Mesenchymal stem cell (in vitro differentiated cells and primary cell): ENCODE measurements around the gene SP6. TPM values are rescaled to one million over a fixed set of nuclear protein-coding genes. Genes with fewer than 3 reads are reported as not detected.
A peak's percentile ranks its signal among the peaks of the same experiment; 100 is the strongest.

ENCODE experiments used
- DNase-seq: peaks from one replicate; pipeline ENCODE4 v3.0.0-alpha.2; 2013
- H2AFZ ChIP-seq: one replicate; pipeline ENCODE4 v1.6.1; 2013; ENCODE audit warnings: low read depth, mild to moderate bottlenecking, control low read depth, inconsistent platforms, low read length, moderate library complexity
- H2AK5ac ChIP-seq: 2 replicates; pipeline ENCODE4 v1.6.1; 2013; ENCODE audit warnings: low read length, moderate library complexity, mild to moderate bottlenecking, inconsistent platforms; ENCODE audit not compliant: severe bottlenecking
- H2BK120ac ChIP-seq: one replicate; pipeline ENCODE4 v1.6.1; 2013; ENCODE audit warnings: low read depth, mild to moderate bottlenecking, inconsistent platforms, low read length, moderate library complexity
- H2BK12ac ChIP-seq, 2 experiments: one replicate each; pipeline ENCODE4 v1.6.1; 2013; ENCODE audit warnings: inconsistent platforms in 2 of 2, low read length in 2 of 2, mild to moderate bottlenecking in 2 of 2, moderate library complexity in 2 of 2, control low read depth in 1 of 2
- H2BK15ac ChIP-seq: one replicate; pipeline ENCODE4 v1.6.1; 2013; ENCODE audit warnings: mild to moderate bottlenecking, low read depth, inconsistent platforms; ENCODE audit not compliant: poor library complexity, severe bottlenecking
- H2BK5ac ChIP-seq: 2 replicates; pipeline ENCODE4 v1.6.1; 2013; ENCODE audit warnings: low read depth, mild to moderate bottlenecking, low read length, control low read depth, inconsistent platforms; ENCODE audit not compliant: poor library complexity, severe bottlenecking
- H3K14ac ChIP-seq, 2 experiments: one replicate each; pipeline ENCODE4 v1.6.1; 2013; ENCODE audit warnings: inconsistent platforms in 2 of 2, low read length in 2 of 2, control low read depth in 1 of 2, mild to moderate bottlenecking in 1 of 2, moderate library complexity in 1 of 2
- H3K18ac ChIP-seq, 2 experiments: one replicate each; pipeline ENCODE4 v1.6.1; 2013; ENCODE audit warnings: inconsistent platforms in 2 of 2, low read length in 2 of 2, control low read depth in 1 of 2, low read depth in 1 of 2, mild to moderate bottlenecking in 1 of 2
- H3K23ac ChIP-seq, 2 experiments: one replicate each; pipeline ENCODE4 v1.6.1; 2013; ENCODE audit warnings: inconsistent platforms in 2 of 2, low read length in 2 of 2, mild to moderate bottlenecking in 2 of 2, moderate library complexity in 2 of 2, control low read depth in 1 of 2
- H3K27ac ChIP-seq: 2 replicates; pipeline ENCODE4 v1.5.1; 2013; ENCODE audit warnings: mild to moderate bottlenecking, moderate library complexity, low read length, control low read depth, inconsistent platforms; ENCODE audit not compliant: poor library complexity, severe bottlenecking
- H3K27me3 ChIP-seq, 2 experiments: 2 replicates each; pipeline versions ENCODE4 v1.6.1 to v1.7.0; 2013; ENCODE audit warnings: low read length in 2 of 2, mild to moderate bottlenecking in 2 of 2, moderate library complexity in 2 of 2, control low read depth in 1 of 2, inconsistent platforms in 1 of 2; ENCODE audit not compliant: control insufficient read depth in 1 of 2, insufficient read depth in 1 of 2
- H3K36me3 ChIP-seq, 2 experiments: 2 replicates each; pipeline versions ENCODE4 v1.6.1 to v1.7.0; 2013; ENCODE audit warnings: low read length in 2 of 2, control low read depth in 1 of 2, inconsistent platforms in 1 of 2, low read depth in 1 of 2, mild to moderate bottlenecking in 1 of 2; ENCODE audit not compliant: insufficient read depth in 2 of 2, control insufficient read depth in 1 of 2
- H3K4ac ChIP-seq, 2 experiments: one replicate each; pipeline ENCODE4 v1.6.1; 2013; ENCODE audit warnings: inconsistent platforms in 2 of 2, low read length in 2 of 2, mild to moderate bottlenecking in 2 of 2, moderate library complexity in 2 of 2, control low read depth in 1 of 2, low read depth in 1 of 2
- H3K4me1 ChIP-seq: 2 replicates; pipeline ENCODE4 v1.6.1; 2013; ENCODE audit warnings: low read depth, low read length, control low read depth; ENCODE audit not compliant: control insufficient read depth, insufficient read depth
- H3K4me2 ChIP-seq: 2 replicates; pipeline ENCODE4 v1.6.1; 2013; ENCODE audit warnings: low read length, mild to moderate bottlenecking, inconsistent platforms; ENCODE audit not compliant: poor library complexity, severe bottlenecking
- H3K4me3 ChIP-seq, 2 experiments: 2 replicates each; pipeline versions ENCODE4 v1.5.1 to v1.7.0; 2013; ENCODE audit warnings: low read length in 2 of 2, mild to moderate bottlenecking in 2 of 2, control low read depth in 1 of 2, low read depth in 1 of 2; ENCODE audit not compliant: insufficient read depth in 1 of 2
- H3K79me1 ChIP-seq: replicated peaks from 2 replicates; pipeline ENCODE4 v1.6.1; 2013; ENCODE audit warnings: mild to moderate bottlenecking, control low read depth, low read length, inconsistent platforms; ENCODE audit not compliant: poor library complexity, severe bottlenecking
- H3K9ac ChIP-seq: 2 replicates; pipeline ENCODE4 v1.7.0; 2013; ENCODE audit warnings: mild to moderate bottlenecking, low read length, moderate library complexity
- H3K9me3 ChIP-seq: 2 replicates; pipeline ENCODE4 v1.7.0; 2013; ENCODE audit warnings: mild to moderate bottlenecking, low read length; ENCODE audit not compliant: control insufficient read depth
- H4K8ac ChIP-seq: one replicate; pipeline ENCODE4 v1.6.1; 2013; ENCODE audit warnings: inconsistent platforms, mild to moderate bottlenecking, low read length, moderate library complexity
- H4K91ac ChIP-seq: one replicate; pipeline ENCODE4 v1.6.1; 2013; ENCODE audit warnings: mild to moderate bottlenecking, low read length, inconsistent platforms
- whole genome bisulfite sequencing: methylation state at CpG from one replicate; pipeline ENCODE4 v1.1.7; 2013; ENCODE audit warnings: mixed read lengths; 5-methylcytosine and 5-hydroxymethylcytosine counted together
- polyA plus RNA-seq, 2 experiments: library from polyadenylated mRNA; stranded (reverse); fragments of 200-250 nt; gene quantifications; one replicate each; pipeline ENCODE4 v1.2.3, GENCODE V29; 2013

SP6 gene
- 0.01 TPM for polyA plus RNA-seq (2013, experiment 1 of 2)
- polyA plus RNA-seq (2013, experiment 2 of 2) = 0.03 TPM

DNA sequence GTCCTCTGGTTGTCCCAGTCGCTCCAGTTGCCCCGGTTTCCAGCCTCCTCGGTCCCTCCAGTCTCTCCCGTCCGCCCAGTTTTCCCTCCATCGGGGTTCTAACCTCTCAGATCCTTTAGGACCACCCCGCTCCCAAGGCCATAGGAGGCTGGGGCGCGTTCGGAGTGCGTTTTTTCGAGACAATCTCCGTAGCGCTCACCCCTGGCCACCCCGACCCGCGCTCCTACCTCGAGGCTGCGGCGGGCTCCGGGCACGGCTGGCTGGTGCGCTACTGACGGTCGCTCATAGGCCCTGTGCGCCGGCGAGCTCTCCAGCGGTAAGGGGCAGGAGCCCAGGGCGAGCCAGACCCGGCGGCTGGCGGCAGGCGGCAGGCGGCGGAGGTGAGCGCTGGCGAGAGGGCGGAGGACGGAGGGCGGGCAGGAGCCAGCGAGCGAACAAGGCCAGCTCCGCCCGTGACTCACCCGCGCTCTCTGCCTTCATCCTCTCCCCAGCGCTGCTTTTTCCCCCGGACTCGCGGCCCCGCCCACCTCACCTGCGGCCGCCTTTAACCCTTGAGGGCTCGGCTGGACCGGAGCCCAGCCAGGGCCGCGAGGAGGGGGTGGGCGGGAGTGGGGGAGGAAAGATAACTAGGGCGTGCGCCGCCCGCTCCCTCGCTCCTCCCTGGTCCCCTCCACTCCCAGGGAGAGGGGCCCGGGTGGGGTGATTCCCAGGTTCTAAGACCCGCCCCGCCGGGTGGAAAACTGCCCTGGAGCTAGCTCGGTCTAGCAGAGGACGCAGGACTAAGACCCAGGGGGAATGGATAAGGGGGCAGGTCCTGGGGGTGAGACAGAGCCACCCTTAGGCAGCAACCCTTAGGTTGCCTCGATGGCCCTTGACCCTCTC lies at the start of gene SP6:
Gene SP6, minus strand, starts transcription at position 472 of the 882 bp plus-strand sequence. CDS start 2,734 bp downstream, outside the sequence.
- Histone ChIP-seq H3K27ac (no peak within 1 kb of the TSS), H3K4me1 (peaks cover 12% of the 10 kb centered on the region), H2AFZ (peak within 1 kb of the TSS; percentile 20), H3K4me2 (peak within 1 kb of the TSS; percentile 78), H3K4me3 (peak within 1 kb of the TSS; percentile 39 to 61), H3K9ac (peak within 1 kb of the TSS; percentile 32), H2AK5ac (no peak within 1 kb of the TSS), H4K8ac (no peak within 1 kb of the TSS), H2BK12ac (peak within 1 kb of the TSS in 1 of 2 experiments; percentile 76), H2BK5ac (no peak within 1 kb of the TSS), H3K23ac (no peak within 1 kb of the TSS), H2BK15ac (no peak within 1 kb of the TSS), H3K9me3 (no peaks in the 10 kb centered on the region), H3K79me1 (no peaks in the 10 kb centered on the region), H2BK120ac (peak within 1 kb of the TSS; percentile 55), H3K18ac (no peak within 1 kb of the TSS), H3K36me3 (no peaks in the 10 kb centered on the region), H3K4ac (no peak within 1 kb of the TSS), H3K14ac (no peak within 1 kb of the TSS), H3K27me3 (peaks cover 93 to 95% of the 10 kb centered on the region in 2 experiments), H4K91ac (no peak within 1 kb of the TSS)
- 2% methylated on average over 44 of the region's 71 CpGs for WGBS
- peak; percentile 60 for DNase-seq

DNA sequence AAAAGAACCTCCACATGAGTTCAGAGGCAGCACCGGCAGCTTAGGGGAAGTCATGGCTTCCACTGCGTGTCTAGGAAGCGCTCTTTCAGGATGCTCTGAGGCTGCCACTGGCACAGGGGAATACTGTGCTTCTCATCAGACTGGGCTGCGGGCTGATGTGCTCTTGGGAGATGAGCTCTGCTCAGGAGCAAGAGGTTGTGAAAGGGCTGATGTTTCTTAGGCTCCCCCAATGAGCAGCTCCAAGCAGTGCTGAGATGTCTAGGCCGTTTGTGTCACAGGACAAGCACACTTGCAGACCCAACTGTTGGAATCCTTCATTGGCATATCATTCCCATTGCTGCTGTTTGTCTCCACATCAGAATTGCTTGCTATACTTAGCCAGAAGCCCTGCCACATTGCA lies 48.7 kb upstream of the SP6 start:
- H3K36me3 ChIP-seq = peaks cover 4 to 12% of the 10 kb centered on the region in 2 experiments
- H3K4me2 ChIP-seq = no peak overlapping the region
- H3K27ac ChIP-seq = no peak overlapping the region
- H3K9me3 ChIP-seq = no peaks in the 10 kb centered on the region
- H2BK5ac ChIP-seq = no peak overlapping the region
- H2BK15ac ChIP-seq = no peak overlapping the region
- no peak overlapping the region for H3K23ac ChIP-seq
- no peak for DNase-seq
- H4K8ac ChIP-seq = no peak overlapping the region
- H3K18ac ChIP-seq = no peak overlapping the region
- peak overlapping the region; percentile 5 for H3K9ac ChIP-seq
- H3K4me1 ChIP-seq = peaks cover 8% of the 10 kb centered on the region
- H2AFZ ChIP-seq = no peak overlapping the region
- H3K4me3 ChIP-seq = peak overlapping the region in 1 of 2 experiments; percentile 16
- no peak overlapping the region for H3K4ac ChIP-seq
- H4K91ac ChIP-seq = no peak overlapping the region
- no peak overlapping the region for H2BK120ac ChIP-seq
- H2AK5ac ChIP-seq = no peak overlapping the region
- peaks cover 47% of the 10 kb centered on the region for H3K79me1 ChIP-seq
- no peak overlapping the region for H2BK12ac ChIP-seq
- H3K27me3 ChIP-seq = no peaks in the 10 kb centered on the region
- 95% methylated on average over 5 of the region's 5 CpGs for WGBS
- H3K14ac ChIP-seq = no peak overlapping the region

DNA sequence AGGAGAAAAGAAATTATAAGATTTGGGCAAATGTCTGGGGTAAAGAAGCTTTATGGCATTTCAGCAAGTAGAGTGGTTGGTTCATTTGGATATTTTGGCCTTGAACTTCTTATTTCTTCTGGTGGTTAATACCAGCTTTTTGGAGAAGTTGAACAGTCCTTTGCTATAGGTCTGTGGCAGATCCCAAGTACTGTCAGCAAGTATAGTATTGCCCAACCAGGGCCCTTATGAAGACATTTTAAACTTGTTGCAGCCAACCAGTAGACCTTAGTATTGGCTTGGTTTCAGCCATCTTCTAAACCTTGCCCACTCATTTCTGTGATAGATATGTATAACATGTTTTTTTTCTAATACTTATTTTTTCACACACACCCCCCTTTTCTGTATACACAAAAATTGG lies 47.3 kb upstream of the SP6 start:
- Histone ChIP-seq H3K27ac (no peak overlapping the region), H3K18ac (no peak overlapping the region), H3K79me1 (peaks cover 40% of the 10 kb centered on the region), H3K14ac (no peak overlapping the region), H3K4me3 (no peak overlapping the region), H3K4ac (no peak overlapping the region), H2BK120ac (no peak overlapping the region), H3K27me3 (no peaks in the 10 kb centered on the region), H3K23ac (no peak overlapping the region), H3K4me1 (peaks cover 5% of the 10 kb centered on the region), H2BK5ac (no peak overlapping the region), H2AFZ (no peak overlapping the region), H4K8ac (no peak overlapping the region), H3K9ac (no peak overlapping the region), H4K91ac (no peak overlapping the region), H3K9me3 (no peaks in the 10 kb centered on the region), H3K4me2 (no peak overlapping the region), H2BK15ac (no peak overlapping the region), H3K36me3 (peaks cover 9 to 12% of the 10 kb centered on the region in 2 experiments), H2AK5ac (no peak overlapping the region), H2BK12ac (no peak overlapping the region)
- no peak for DNase-seq

DNA sequence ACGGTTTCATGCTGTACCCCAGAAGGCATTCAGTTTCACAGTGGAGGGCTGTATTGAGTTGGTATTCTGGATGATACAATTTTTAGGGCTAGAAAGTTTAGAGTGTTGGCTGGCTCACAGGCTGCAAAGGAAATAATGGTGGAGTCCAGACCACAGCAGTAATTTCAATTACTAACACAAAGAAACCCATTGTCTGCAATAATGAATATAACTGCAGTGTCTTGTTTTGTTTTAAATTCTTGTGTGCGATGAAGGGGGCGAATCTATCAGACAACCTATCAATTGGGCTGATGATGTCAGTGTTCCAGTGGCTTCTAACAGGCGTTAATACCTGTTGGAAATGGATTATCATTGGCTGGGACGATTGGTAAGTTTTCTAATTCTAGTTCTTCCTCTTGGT lies 46.6 kb upstream of the SP6 start:
- no peak overlapping the region for H2BK5ac ChIP-seq
- no peaks in the 10 kb centered on the region for H3K9me3 ChIP-seq
- H2BK12ac ChIP-seq = no peak overlapping the region
- no peaks in the 10 kb centered on the region for H3K27me3 ChIP-seq
- H2BK120ac ChIP-seq = no peak overlapping the region
- no peak overlapping the region for H3K14ac ChIP-seq
- no peak overlapping the region for H3K23ac ChIP-seq
- H2BK15ac ChIP-seq = no peak overlapping the region
- no peak overlapping the region for H3K27ac ChIP-seq
- peaks cover 34% of the 10 kb centered on the region for H3K79me1 ChIP-seq
- H4K91ac ChIP-seq = no peak overlapping the region
- DNase-seq = no peak
- peaks cover 9 to 12% of the 10 kb centered on the region in 2 experiments for H3K36me3 ChIP-seq
- H3K18ac ChIP-seq = no peak overlapping the region
- H2AK5ac ChIP-seq = no peak overlapping the region
- peak overlapping the region; percentile 89 for H3K4me2 ChIP-seq
- peak overlapping the region; percentile 99 for H3K9ac ChIP-seq
- H3K4ac ChIP-seq = no peak overlapping the region
- H3K4me1 ChIP-seq = peaks cover 5% of the 10 kb centered on the region
- no peak overlapping the region for H4K8ac ChIP-seq
- peak overlapping the region in 1 of 2 experiments; percentile 99 for H3K4me3 ChIP-seq
- no peak overlapping the region for H2AFZ ChIP-seq
- 87% methylated on average over 5 of the region's 5 CpGs for WGBS
